ENCODE data around the gene MXD1. TPM values are rescaled to one million over a fixed set of nuclear protein-coding genes. Genes with fewer than 3 reads are reported as not detected.

The MXD1 gene
- total and polyA plus RNA-seq, 9 of the 15 experiments (the other 6 are each of a cell fraction or from before 2014, with no cell fraction given): 6.7 to 35.9 (median 11.0) TPM

DNA sequence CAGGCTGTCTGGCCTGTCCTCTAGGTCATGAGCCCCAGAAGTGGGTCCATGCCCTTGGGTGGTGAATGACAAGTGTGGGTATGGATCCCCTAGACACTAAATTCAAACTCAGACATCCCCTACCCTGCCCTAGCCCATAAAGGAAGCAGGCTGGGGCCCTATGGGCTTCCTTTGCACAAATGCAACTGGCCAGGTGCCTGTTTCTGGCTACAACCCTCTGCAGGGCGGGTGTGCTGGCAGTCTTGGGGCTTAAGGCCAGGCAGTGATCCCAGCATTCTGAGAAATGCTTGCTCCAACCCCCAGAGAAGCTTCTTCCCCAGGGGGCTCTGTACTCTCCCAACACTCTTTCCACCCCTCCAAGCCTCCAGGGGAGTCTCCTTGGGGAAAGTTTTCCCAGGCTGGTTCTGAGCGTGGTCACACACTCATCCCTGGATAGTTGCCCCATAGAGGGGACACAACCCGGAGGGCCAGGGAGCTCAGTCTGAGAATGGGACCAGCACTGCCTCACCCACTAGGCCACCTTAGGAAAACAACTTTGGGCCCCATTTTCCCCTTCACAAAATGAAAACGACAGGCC is 63.1 kb downstream of the MXD1 start (continued):
- TF ChIP-seq ZNF561 (CRISPR knock-in tag; conservative IDR thresholded peaks at IDR 0.05): no peak
- TF ChIP-seq ETV1 (tag; conservative IDR thresholded peaks at IDR 0.05; ENCODE audit: low read depth): no peak
- TF ChIP-seq ETS1 (conservative IDR thresholded peaks at IDR 0.05; ENCODE audit: control insufficient read depth, low read depth, low read length): no peak
- no peak for TF ChIP-seq ZNF785 (CRISPR knock-in tag; IDR thresholded peaks at IDR 0.05)
- TF ChIP-seq ZNF584 (CRISPR knock-in tag; IDR thresholded peaks at IDR 0.05; ENCODE audit: low read depth): no peak
- TF ChIP-seq, protein P1, sequence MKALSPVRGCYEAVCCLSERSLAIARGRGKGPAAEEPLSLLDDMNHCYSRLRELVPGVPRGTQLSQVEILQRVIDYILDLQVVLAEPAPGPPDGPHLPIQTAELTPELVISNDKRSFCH (CRISPR knock-in tag; IDR thresholded peaks at IDR 0.05): 0 out of 2 replicates have a peak, but pooled peaks have one; percentile 30
- TF ChIP-seq, protein P1 (tag; IDR thresholded peaks at IDR 0.05): no peak
- TF ChIP-seq FUS (optimal IDR thresholded peaks at IDR 0.05; ENCODE audit: low read depth, low read length): no peak
- no peak for TF ChIP-seq PTRF (tag; IDR thresholded peaks at IDR 0.05)
- TF ChIP-seq TEAD1 (CRISPR knock-in tag; IDR thresholded peaks at IDR 0.05): no peak
- no peak for TF ChIP-seq HSF4 (CRISPR knock-in tag; IDR thresholded peaks at IDR 0.05; ENCODE audit: borderline replicate concordance)
- no peak; the same call in 1 of the 2 replicates for TF ChIP-seq RB1 (IDR thresholded peaks at IDR 0.05; ENCODE audit: low read depth)
- no peak for TF ChIP-seq HEY1 (CRISPR knock-in tag; IDR thresholded peaks at IDR 0.05; ENCODE audit: borderline replicate concordance)

Measured in K562 (cell line).